ENCODE data around the gene ZBTB47.

Gene ZBTB47

GRCh38 chr3:42665050-42665878, 11.8 kb downstream of the ZBTB47 start:
- no peak for DNase-seq (ENCODE audit: low spot score)

- DNase-seq (ENCODE audit: low spot score): no peak
Observed at GRCh38 chr3:42666022-42666421, 12.5 kb downstream of the ZBTB47 start.

- no peak for DNase-seq (ENCODE audit: low spot score)
Observed at GRCh38 chr3:42666577-42666998, 13.1 kb downstream of the ZBTB47 start.

- no peak for DNase-seq (ENCODE audit: low spot score)
Observed at GRCh38 chr3:42667096-42667522, 13.6 kb downstream of the ZBTB47 start.

- no peak for DNase-seq (ENCODE audit: low spot score)
Observed at GRCh38 chr3:42667523-42668412, 14.3 kb downstream of the ZBTB47 start.

GRCh38 chr3:42668413-42668760, 14.9 kb downstream of the ZBTB47 start:
- no peak for DNase-seq (ENCODE audit: low spot score)

GRCh38 chr3:42668793-42669217, 15.3 kb downstream of the ZBTB47 start:
- DNase-seq (ENCODE audit: low spot score): no peak

GRCh38 chr3:42670051-42670576, 16.6 kb downstream of the ZBTB47 start:
- no peak for DNase-seq (ENCODE audit: low spot score)

- DNase-seq (ENCODE audit: low spot score): no peak
Observed at GRCh38 chr3:42670670-42671069, 17.2 kb downstream of the ZBTB47 start.

GRCh38 chr3:42672515-42672914, 19.0 kb downstream of the ZBTB47 start:
- no peak for DNase-seq (ENCODE audit: low spot score)

- no peak for DNase-seq (ENCODE audit: low spot score)
Observed at GRCh38 chr3:42673082-42673481, 19.6 kb downstream of the ZBTB47 start.

GRCh38 chr3:42674146-42674545, 20.6 kb downstream of the ZBTB47 start:
- no peak for DNase-seq (ENCODE audit: low spot score)

- DNase-seq (ENCODE audit: low spot score): no peak
Observed at GRCh38 chr3:42675909-42676308, 22.4 kb downstream of the ZBTB47 start.

GRCh38 chr3:42678447-42678846, 24.9 kb downstream of the ZBTB47 start:
- no peak for DNase-seq (ENCODE audit: low spot score)

- no peak for DNase-seq (ENCODE audit: low spot score)
Observed at GRCh38 chr3:42680271-42680670, 26.8 kb downstream of the ZBTB47 start.

- no peak for DNase-seq (ENCODE audit: low spot score)
Observed at GRCh38 chr3:42680806-42681205, 27.3 kb downstream of the ZBTB47 start.

- DNase-seq (ENCODE audit: low spot score): no peak
Observed at GRCh38 chr3:42681361-42682038, 28.0 kb downstream of the ZBTB47 start.

GRCh38 chr3:42682301-42683070, 29.0 kb downstream of the ZBTB47 start:
- no peak for DNase-seq (ENCODE audit: low spot score)

GRCh38 chr3:42683875-42684598, 30.5 kb downstream of the ZBTB47 start:
- no peak for DNase-seq (ENCODE audit: low spot score)

GRCh38 chr3:42684632-42685362, 31.3 kb downstream of the ZBTB47 start:
- no peak for DNase-seq (ENCODE audit: low spot score)

Measured in ecto neural progenitor cell (in vitro differentiated cells).